PFSK-1 (cell line): Measurements from ENCODE around the gene SLAMF7.

Experiments used
- FOXP2 ChIP-seq: optimal IDR thresholded peaks from 2 replicates; pipeline ENCODE3; 2011; ENCODE audit warnings: borderline replicate concordance, control low read depth, inconsistent platforms; ENCODE audit not compliant: insufficient read depth; ENCODE audit errors: extremely low read length, extremely low read depth
- POLR2AphosphoS5 ChIP-seq: IDR thresholded peaks from 2 replicates; pipeline ENCODE4 v1.6.1; 2012; ENCODE audit warnings: low read depth, mild to moderate bottlenecking, control low read depth, low read length, moderate library complexity
- SIN3A ChIP-seq: IDR thresholded peaks from 2 replicates; pipeline ENCODE4 v1.6.1; 2012; ENCODE audit warnings: mild to moderate bottlenecking, low read length, moderate library complexity, borderline replicate concordance; ENCODE audit not compliant: insufficient read depth
- TAF1 ChIP-seq: IDR thresholded peaks from 2 replicates; pipeline ENCODE4 v1.6.1; 2012; ENCODE audit warnings: low read length, control low read depth, borderline replicate concordance; ENCODE audit not compliant: insufficient read depth
- TF ChIP-seq, protein P1 (sequence below), 2 experiments: IDR thresholded peaks; 2 replicates each; pipeline versions ENCODE4 v1.6.1 to v1.8.0; 2011 to 2012; ENCODE audit warnings: low read depth in 2 of 2, low read length in 2 of 2, control low read depth in 1 of 2, inconsistent platforms in 1 of 2, mild to moderate bottlenecking in 1 of 2, moderate library complexity in 1 of 2; ENCODE audit not compliant: insufficient read depth in 1 of 2

Gene SLAMF7

DNA sequence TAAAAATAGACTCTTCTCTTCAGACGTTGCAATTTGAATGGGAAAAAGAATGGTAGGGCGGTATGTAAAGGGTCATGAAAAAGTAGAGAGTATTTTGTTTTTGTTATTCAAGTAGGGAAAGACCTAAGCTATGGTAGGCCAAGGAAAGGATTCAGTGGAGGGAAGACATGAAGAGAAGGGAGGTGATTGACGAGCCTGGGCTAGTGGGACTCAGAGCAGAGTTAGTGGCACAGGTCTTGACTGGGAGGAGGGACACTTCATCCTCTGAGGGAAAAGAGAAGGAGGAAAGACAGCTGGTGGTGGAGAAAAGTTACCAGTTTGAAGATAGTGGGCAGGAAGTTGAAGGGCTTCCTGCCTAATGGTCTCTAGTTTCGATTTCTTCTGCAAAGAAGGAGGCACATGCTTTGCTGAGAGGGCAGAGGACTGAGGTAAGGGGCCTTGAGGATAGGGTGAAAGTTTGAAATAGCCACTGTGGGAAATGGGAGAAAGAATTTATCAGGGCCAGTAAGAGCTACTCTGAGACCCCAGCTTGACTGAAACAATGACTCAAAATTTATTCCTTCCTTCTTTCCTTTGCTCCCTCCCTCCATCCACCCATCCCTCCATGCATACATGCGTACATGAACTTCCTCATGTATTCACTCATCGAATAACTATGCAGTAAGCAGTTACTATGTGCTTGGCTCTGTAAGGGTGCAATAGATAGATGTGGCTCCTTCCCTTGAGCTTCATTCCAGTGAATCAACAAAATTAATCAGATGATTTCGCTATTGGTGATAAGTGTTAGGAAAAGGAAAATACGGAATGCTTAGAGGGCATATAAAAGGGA, 31.6 kb upstream of the SLAMF7 start:
- TF ChIP-seq FOXP2 (no peak), TAF1 (no peak), SIN3A (no peak), POLR2AphosphoS5 (no peak)
- TF ChIP-seq, protein P1, sequence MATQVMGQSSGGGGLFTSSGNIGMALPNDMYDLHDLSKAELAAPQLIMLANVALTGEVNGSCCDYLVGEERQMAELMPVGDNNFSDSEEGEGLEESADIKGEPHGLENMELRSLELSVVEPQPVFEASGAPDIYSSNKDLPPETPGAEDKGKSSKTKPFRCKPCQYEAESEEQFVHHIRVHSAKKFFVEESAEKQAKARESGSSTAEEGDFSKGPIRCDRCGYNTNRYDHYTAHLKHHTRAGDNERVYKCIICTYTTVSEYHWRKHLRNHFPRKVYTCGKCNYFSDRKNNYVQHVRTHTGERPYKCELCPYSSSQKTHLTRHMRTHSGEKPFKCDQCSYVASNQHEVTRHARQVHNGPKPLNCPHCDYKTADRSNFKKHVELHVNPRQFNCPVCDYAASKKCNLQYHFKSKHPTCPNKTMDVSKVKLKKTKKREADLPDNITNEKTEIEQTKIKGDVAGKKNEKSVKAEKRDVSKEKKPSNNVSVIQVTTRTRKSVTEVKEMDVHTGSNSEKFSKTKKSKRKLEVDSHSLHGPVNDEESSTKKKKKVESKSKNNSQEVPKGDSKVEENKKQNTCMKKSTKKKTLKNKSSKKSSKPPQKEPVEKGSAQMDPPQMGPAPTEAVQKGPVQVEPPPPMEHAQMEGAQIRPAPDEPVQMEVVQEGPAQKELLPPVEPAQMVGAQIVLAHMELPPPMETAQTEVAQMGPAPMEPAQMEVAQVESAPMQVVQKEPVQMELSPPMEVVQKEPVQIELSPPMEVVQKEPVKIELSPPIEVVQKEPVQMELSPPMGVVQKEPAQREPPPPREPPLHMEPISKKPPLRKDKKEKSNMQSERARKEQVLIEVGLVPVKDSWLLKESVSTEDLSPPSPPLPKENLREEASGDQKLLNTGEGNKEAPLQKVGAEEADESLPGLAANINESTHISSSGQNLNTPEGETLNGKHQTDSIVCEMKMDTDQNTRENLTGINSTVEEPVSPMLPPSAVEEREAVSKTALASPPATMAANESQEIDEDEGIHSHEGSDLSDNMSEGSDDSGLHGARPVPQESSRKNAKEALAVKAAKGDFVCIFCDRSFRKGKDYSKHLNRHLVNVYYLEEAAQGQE (IDR thresholded peaks at IDR 0.05; ENCODE audit: insufficient read depth in 1 of 2, low read depth in 2 of 2, low read length in 2 of 2): no peak

DNA sequence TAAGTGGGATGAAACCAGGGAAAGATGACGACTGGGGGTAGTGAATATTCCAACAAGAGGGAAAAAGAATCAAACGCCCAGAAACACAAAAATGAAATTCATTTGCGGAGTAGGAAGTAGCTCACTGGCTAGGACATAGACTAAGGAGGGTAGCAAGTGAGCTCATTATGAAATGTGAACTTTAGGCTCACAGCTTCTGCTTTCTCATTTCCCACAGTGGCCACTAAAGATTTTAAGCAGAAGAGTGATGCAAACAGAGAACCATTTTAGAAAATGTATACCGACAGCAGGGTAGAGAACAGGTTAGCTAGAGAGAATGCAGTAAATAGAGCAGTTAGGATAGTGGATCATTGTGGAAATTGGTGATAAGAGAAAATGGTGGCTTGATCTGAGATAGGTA, 30.9 kb upstream of the SLAMF7 start:
- TF ChIP-seq FOXP2 (no peak), SIN3A (no peak), POLR2AphosphoS5 (no peak)

DNA sequence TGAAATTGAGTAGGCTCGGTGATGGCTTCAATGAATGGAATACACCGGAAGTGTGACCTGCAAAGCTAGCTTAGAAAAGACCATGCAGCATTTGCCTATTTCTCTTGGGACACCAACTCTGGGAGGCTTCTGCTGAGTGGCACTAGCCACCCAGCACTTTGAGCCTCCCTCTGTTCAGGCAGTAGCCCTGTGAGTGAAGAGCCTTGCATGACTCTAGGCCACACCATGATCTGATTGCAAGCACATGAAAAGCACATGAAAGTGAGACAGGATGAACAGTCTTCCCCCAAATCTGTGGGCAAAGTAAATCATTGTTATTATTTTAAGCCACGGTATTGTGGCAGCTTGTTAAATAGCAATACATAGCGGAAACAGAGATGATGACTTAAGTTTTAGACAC, 30.2 kb upstream of the SLAMF7 start:
- TF ChIP-seq SIN3A (no peak), TAF1 (no peak), POLR2AphosphoS5 (no peak), FOXP2 (no peak)
- TF ChIP-seq, protein P1 (IDR thresholded peaks at IDR 0.05; ENCODE audit: insufficient read depth in 1 of 2, low read depth in 2 of 2, low read length in 2 of 2): no peak

DNA sequence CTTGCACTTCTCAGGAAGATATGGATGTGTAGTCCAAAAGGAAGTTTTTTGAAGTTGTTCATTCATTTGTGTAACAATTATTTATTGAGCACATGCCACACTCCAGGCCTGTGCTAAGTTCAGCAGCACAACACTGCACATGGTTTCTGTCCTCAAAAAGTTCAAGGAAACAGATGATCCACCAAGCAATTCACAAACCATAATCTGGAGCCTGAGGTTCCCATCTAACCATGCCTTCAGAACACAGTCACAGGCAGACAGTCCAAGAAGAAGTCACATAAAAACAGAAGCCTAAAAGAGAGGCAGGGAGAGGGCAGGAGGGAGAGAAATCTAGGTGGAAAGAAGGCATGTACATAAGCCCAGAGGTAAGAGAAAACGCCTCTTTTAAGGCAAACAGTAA, 29.3 kb upstream of the SLAMF7 start:
- TF ChIP-seq, protein P1 (IDR thresholded peaks at IDR 0.05; ENCODE audit: insufficient read depth in 1 of 2, low read depth in 2 of 2, low read length in 2 of 2): no peak
- TF ChIP-seq SIN3A (no peak), FOXP2 (no peak), POLR2AphosphoS5 (no peak)

DNA sequence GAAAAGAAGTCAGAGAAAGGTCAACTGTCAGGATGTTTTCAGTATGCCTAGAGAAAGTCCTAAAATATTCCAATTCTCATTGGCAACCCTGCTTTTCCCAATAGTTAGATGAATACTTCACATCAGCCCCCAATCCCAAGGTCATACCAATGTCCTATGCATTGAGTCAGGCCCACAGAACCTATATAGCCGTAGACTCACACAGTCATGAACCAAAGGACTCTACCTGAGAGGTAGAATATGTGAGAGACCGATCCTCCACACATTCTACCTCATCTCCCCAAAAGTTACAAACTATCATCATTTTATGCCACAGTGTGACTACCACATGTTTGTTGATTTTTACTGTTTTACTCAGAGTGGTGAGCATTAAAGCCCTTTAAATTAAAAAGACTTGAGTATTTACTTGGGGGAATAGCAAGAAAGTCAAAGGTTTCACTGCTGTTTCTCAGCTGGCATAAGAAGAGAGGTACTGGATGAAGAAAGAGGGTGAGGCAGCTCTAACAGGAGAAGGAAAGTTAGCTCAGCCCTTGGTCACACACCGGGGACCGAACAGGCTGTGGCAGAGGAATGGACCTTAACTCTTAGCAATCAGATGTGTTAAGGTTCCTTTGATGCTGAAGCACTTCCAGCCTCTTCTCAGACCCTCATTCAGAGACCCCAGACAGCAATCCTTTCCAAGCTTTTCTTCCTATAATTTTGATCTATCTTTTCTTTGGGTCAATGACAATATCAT, 28.4 kb upstream of the SLAMF7 start:
- TF ChIP-seq FOXP2: no peak
- TF ChIP-seq, protein P1 (IDR thresholded peaks at IDR 0.05; ENCODE audit: insufficient read depth in 1 of 2, low read depth in 2 of 2, low read length in 2 of 2): no peak
- no peak for TF ChIP-seq SIN3A
- TF ChIP-seq POLR2AphosphoS5: no peak
- TF ChIP-seq TAF1: no peak
